Osteocyte (in vitro differentiated cells): ENCODE results near the gene SLC17A4. TPM values are rescaled to one million over a fixed set of nuclear protein-coding genes. Genes with fewer than 3 reads are reported as not detected.

Source experiments
- DNase-seq: peaks from one replicate; pipeline ENCODE4 v3.0.0; 2021; ENCODE audit warnings: mixed read lengths; ENCODE audit not compliant: unreplicated experiment; ENCODE audit errors: extremely low spot score
- H3K27ac Mint-ChIP-seq: one replicate; pipeline ENCODE4 v1.8.0; 2021; ENCODE audit warnings: mild to moderate bottlenecking, mixed read lengths; ENCODE audit not compliant: unreplicated experiment
- H3K27me3 Mint-ChIP-seq: one replicate; pipeline ENCODE4 v1.8.0; 2021; ENCODE audit warnings: mixed read lengths; ENCODE audit not compliant: unreplicated experiment
- H3K36me3 Mint-ChIP-seq: one replicate; pipeline ENCODE4 v1.8.0; 2021; ENCODE audit warnings: mixed read lengths; ENCODE audit not compliant: unreplicated experiment
- H3K4me1 Mint-ChIP-seq: one replicate; pipeline ENCODE4 v1.8.0; 2021; ENCODE audit warnings: mixed read lengths; ENCODE audit not compliant: unreplicated experiment
- H3K4me3 Mint-ChIP-seq: one replicate; pipeline ENCODE4 v1.8.0; 2021; ENCODE audit warnings: mild to moderate bottlenecking, moderate library complexity, mixed read lengths; ENCODE audit not compliant: unreplicated experiment
- H3K9me3 Mint-ChIP-seq: one replicate; pipeline ENCODE4 v1.8.0; 2021; ENCODE audit warnings: mixed read lengths; ENCODE audit not compliant: unreplicated experiment
- total RNA-seq: library from RNA; stranded (reverse); gene quantifications from 2 replicates; pipeline ENCODE4 v1.2.1, GENCODE V29; 2021
- TF ChIP-seq, protein P1 (sequence below): fragments of 200-600 bp; sonication (generic); IDR thresholded peaks from 2 replicates; pipeline ENCODE4 v1.5.0; 2021; ENCODE audit warnings: antibody characterized with exemption, mild to moderate bottlenecking, moderate library complexity

Gene SLC17A4
- total RNA-seq, 1 donor from 2014 or later, result not detected

DNA sequence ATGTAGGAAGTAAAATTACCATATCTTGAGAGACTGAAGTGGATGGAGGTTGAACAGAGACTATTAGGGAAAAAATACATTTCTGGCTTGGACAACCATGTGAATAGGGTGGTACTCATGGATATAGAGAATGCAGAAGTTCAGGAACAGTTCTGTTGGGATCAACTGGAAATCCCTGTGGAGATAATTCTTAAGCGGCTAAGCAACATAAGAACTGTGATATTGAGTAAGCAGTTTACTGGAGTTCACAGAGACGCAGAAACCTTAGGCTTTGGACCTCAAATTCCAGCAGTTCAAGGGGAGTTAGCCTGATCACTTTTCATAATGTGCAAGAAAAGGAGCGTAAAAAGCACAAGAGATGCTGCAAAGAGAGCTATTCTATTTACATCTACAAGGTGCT, 23.6 kb upstream of the SLC17A4 start:
- peaks cover 3% of the 10 kb centered on the region for H3K9me3 Mint-ChIP-seq
- H3K27ac Mint-ChIP-seq, result no peak overlapping the region
- DNase-seq, result no peak
- H3K27me3 Mint-ChIP-seq, result peaks cover 16% of the 10 kb centered on the region
- TF ChIP-seq, protein P1, sequence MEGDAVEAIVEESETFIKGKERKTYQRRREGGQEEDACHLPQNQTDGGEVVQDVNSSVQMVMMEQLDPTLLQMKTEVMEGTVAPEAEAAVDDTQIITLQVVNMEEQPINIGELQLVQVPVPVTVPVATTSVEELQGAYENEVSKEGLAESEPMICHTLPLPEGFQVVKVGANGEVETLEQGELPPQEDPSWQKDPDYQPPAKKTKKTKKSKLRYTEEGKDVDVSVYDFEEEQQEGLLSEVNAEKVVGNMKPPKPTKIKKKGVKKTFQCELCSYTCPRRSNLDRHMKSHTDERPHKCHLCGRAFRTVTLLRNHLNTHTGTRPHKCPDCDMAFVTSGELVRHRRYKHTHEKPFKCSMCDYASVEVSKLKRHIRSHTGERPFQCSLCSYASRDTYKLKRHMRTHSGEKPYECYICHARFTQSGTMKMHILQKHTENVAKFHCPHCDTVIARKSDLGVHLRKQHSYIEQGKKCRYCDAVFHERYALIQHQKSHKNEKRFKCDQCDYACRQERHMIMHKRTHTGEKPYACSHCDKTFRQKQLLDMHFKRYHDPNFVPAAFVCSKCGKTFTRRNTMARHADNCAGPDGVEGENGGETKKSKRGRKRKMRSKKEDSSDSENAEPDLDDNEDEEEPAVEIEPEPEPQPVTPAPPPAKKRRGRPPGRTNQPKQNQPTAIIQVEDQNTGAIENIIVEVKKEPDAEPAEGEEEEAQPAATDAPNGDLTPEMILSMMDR, result no peak
- H3K4me1 Mint-ChIP-seq, result no peaks in the 10 kb centered on the region
- H3K36me3 Mint-ChIP-seq, result no peaks in the 10 kb centered on the region
- no peak overlapping the region for H3K4me3 Mint-ChIP-seq

- TF ChIP-seq, protein P1, result no peak
Measured at GRCh38 chr6:25731721-25732120, 22.8 kb upstream of the SLC17A4 start.

DNA sequence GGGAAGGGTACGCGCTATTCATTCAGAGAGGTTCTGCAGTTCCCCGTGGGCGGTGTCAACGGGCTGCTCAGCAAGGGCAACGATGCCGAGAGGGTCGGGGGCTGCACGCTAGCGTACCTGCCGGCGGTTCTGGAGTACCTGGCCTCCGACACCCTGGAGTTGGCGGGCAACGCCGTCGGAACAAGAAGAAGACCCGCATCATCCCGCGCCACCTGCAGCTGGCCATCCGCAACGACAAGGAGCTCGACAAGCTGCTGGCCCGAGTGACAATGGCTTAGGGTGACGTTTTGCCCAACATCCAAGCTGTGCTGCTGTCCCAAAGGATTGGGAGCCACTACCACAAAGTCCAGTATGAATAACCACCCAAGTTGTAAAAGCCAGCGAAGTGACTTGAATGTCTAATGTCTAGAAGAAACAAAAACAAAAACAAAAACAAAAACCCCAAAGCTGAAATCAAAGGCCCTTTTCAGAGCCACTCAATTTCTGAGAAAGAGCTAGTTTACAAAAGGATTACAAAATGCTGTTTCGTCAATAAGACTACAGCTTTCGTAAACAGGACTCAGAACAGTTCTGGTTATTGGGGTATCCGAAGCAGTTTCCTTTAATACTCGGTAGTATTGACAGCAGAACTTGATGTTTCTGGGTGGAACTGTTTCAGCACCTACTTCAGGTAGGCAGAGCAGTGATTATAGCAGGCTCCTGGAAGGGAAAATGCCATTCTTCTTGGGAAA, 21.9 kb upstream of the SLC17A4 start:
- TF ChIP-seq, protein P1, result no peak
- no peak for DNase-seq
- no peaks in the 10 kb centered on the region for H3K36me3 Mint-ChIP-seq
- H3K9me3 Mint-ChIP-seq, result peaks cover 12% of the 10 kb centered on the region
- H3K27ac Mint-ChIP-seq, result no peak overlapping the region
- H3K4me1 Mint-ChIP-seq, result no peaks in the 10 kb centered on the region
- H3K27me3 Mint-ChIP-seq, result peaks cover 14% of the 10 kb centered on the region
- H3K4me3 Mint-ChIP-seq, result no peak overlapping the region

More at GRCh38 chr6:25731721-25732120, 22.8 kb upstream of the SLC17A4 start:
- H3K4me3 Mint-ChIP-seq, result no peak overlapping the region
- no peak overlapping the region for H3K27ac Mint-ChIP-seq
- no peak for DNase-seq
- peaks cover 6% of the 10 kb centered on the region for H3K9me3 Mint-ChIP-seq
- peaks cover 15% of the 10 kb centered on the region for H3K27me3 Mint-ChIP-seq
- H3K36me3 Mint-ChIP-seq, result no peaks in the 10 kb centered on the region
- no peaks in the 10 kb centered on the region for H3K4me1 Mint-ChIP-seq

- Mint-ChIP-seq H3K27ac (no peak overlapping the region), H3K4me1 (no peaks in the 10 kb centered on the region), H3K9me3 (peaks cover 15% of the 10 kb centered on the region)
Measured at GRCh38 chr6:25735261-25735660, 19.3 kb upstream of the SLC17A4 start.

GRCh38 chr6:25743868-25744267, 10.7 kb upstream of the SLC17A4 start:
- DNase-seq, result no peak
- TF ChIP-seq, protein P1, result no peak
- H3K27ac Mint-ChIP-seq, result no peak overlapping the region
- H3K27me3 Mint-ChIP-seq, result peaks cover 4% of the 10 kb centered on the region
- no peaks in the 10 kb centered on the region for H3K4me1 Mint-ChIP-seq
- H3K36me3 Mint-ChIP-seq, result no peaks in the 10 kb centered on the region
- H3K9me3 Mint-ChIP-seq, result no peaks in the 10 kb centered on the region
- H3K4me3 Mint-ChIP-seq, result no peak overlapping the region

More at GRCh38 chr6:25735261-25735660, 19.3 kb upstream of the SLC17A4 start:
- no peak overlapping the region for H3K4me3 Mint-ChIP-seq
- DNase-seq, result no peak
- H3K27me3 Mint-ChIP-seq, result peaks cover 14% of the 10 kb centered on the region
- TF ChIP-seq, protein P1, result no peak
- H3K36me3 Mint-ChIP-seq, result no peaks in the 10 kb centered on the region
